HUDEP-2 (cell line): ENCODE results near the gene ARHGEF1.
"Not testable (repeated sequence)": the region's sequence is repeated elsewhere in the genome, so short reads cannot be mapped to it uniquely, and the experiment has no call there.

Source experiments
- DNase-seq, 76 experiments: peaks; one replicate each; lab custom pipeline; 2025; ENCODE audit not compliant: unreplicated experiment in 76 of 76; lab: John Stamatoyannopoulos, UW

Gene ARHGEF1

DNA sequence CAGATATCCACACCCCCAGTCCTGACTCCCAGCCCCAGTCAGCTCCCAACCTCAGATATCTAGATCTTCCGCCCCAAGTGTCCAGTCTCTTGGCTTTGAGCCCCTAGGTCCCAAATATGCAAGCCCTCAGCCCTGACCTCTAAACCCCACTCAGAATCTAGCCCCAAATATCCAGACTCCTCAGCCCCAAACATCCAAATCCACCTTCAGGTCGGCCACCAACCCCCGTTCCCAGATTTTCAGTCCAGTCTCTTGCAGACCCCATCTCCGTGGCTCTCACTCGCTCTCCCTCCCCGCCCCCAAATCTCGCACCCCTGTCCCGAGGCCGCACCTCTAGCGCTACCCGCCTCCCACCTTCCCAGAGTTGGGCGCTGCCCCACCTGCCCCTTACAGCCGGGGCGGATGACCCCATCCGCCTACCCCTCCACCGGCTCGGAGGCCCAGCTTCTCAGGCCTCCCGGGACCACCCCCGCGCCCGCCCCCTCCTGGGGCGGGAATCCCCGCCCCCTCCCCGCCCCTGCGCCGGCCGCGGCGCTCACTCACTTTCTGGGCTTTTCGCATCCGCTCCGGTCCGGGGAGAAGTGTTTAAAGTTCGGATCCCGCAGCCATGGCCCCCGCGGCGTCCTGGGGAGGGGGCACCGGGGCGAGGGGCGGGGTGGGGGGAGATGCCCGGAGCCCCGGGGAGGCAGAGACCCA is 44.7 kb downstream of the ARHGEF1 start:
- no peak for DNase-seq

DNA sequence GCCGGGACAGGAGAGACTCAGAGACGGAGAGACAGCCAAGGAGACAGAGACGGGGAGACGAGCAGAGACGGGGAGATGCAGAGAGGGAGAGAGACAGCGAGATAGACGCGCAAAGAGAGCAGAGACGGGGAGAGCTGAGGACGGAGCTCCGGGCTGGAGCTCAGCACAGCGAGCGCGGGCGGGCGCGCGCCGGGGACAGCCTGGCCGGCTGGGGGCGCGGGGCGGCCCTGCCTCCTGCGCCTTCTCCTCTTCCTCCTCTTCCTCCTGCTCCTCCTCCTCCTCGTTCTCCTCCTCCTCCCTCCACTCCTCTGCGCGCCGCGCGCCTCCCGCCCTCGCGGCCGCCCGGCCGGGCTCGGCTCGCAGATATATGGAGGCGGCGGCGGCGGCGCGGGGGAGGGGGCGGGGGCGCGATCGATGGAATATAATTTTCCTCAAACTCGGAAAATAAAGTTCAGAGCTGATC is 45.3 kb downstream of the ARHGEF1 start, which contains the start of gene ERFL:
TSS of gene ERFL (minus strand) at position 229 of the 463 bp plus-strand sequence. CDS start 15,530 bp downstream, outside the sequence.
- peak in 5 of 76 experiments; percentile 18 to 32 (median 24) for DNase-seq

DNA sequence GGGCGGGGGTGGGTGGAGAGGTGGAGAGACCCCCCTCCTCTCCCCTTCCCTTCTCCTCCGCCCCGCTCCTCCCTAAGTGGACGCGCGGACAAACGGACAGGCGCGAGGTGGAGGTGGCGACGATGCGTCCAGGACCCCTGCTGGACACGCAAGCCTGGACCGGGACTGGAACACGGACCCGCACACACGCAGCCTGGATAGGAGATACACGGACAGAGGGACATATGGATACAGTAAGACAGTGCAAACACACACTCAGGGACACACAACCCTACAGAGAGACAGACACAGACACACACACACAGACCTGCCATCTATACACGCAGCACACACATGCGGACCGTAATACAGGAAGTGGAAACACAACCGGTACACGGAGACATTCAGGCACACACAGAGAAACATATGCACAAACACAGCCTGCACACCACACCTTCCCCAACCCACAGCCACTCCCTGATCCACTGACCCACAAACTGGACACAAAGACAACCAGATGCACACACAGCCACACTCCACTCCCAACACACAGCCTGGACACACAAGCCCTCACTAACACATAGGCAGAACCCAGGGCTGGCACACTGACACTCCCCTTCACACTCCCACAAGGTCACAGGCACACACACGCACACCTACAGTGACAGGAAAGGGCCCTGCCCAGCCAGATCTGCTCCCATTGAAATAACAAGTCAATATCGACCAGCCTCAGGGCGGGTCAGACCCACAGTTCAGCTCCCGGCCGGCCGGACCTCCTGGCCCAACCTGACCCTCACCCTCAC is 46.0 kb downstream of the ARHGEF1 start:
- DNase-seq = peak in 1 of 76 experiments; percentile 52

DNA sequence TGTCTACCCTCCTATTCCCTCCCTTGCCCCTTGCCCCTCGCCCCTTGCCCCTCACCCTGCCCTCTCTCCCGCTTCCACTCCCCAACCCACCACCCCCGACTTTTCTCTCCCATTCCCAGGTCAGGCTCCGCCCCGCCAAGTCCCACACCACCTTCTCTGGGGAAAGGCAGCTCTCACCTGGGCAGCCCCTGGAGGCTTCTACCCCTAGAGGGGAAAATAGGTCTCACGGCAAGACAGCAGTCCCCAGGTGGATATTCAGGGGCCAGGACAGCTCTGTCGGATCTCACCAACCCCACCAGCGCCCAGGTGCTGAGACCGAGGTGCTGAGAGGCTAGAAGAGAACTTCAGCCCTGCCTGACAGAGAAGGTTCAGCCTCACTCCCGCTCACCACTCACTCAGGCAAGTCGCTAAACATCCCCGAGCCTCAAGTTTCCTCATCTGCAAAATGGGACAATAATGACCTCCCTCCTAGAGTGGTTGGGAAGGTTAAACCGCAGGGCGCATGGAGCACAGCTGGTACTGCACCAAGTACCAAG is 46.6 kb downstream of the ARHGEF1 start:
- DNase-seq = no peak

DNA sequence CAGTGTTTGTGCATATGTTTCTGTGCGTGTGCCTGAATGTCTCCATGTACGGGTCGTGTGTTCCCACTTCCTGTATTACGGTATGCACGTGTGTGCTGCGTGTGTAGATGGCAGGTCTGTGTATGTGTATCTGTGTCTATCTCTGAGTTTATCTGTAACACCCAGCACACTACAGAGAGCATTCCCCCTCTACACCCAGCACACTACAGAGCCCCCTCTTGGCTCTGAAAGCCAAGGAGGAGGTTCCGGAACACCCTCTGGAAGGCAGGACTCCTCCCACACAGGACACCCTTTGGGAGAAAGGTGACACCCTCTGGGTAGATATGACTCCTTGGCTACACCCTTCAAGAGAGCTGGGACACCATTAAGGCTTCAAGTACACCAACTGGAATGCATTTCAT is 47.3 kb downstream of the ARHGEF1 start:
- DNase-seq = peak in 1 of 76 experiments; percentile 15

DNA sequence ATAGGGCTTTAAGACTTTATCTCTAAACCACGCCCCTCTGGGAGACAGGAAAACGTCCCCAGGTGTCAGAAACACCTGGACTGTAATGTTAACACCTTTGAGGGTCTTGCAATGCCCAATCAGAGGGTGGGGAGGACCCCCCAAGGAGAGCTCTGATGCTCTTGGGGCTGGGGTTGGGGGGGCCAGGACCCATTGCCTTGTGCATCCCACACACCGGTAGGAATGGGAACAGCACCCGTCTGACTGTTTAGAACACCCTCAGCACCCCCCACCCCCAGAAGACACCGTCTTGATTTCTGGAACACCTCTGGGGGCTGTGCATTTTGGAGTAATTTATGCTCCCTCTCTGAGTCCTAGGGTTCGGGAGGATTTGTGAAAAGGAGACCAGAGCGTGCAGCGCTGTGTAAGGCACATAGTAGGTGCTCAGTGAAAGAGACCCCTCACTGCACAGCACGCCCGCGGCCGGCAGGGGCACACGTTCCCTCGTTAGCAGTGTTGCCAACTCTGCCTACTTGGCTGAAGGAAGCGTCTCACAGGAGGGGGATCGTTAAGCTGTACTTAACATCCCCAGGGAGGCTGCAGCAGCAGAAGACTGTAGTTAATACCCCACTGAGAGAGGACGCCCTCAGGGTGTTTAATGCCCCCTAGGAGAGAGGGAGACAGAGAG is 48.1 kb downstream of the ARHGEF1 start:
- peak in 8 of 76 experiments; percentile 14 to 34 (median 20) for DNase-seq

DNA sequence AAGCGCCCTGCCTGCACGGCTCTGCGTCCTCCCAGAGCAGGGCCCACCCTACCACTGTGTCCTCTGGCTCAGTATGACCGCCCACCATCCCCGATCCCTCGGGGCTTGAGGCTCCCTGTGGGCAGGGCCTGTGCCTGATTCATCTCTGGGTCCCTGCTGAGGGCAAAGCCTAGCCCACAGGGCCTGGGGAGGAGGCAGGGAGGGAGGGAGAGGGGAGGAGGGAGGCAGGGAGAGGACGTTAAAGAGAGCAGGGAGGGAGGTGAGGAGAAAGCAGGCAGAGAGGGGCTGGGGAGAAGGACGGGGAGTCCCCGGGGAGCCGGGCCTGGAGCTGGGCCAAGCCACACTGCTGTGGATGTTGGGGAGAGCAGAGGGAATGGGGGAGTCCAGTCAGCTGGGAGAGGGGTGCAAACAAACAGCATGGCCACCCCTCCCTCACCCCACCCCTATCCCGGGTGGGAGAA is 49.3 kb downstream of the ARHGEF1 start:
- no peak for DNase-seq

DNA sequence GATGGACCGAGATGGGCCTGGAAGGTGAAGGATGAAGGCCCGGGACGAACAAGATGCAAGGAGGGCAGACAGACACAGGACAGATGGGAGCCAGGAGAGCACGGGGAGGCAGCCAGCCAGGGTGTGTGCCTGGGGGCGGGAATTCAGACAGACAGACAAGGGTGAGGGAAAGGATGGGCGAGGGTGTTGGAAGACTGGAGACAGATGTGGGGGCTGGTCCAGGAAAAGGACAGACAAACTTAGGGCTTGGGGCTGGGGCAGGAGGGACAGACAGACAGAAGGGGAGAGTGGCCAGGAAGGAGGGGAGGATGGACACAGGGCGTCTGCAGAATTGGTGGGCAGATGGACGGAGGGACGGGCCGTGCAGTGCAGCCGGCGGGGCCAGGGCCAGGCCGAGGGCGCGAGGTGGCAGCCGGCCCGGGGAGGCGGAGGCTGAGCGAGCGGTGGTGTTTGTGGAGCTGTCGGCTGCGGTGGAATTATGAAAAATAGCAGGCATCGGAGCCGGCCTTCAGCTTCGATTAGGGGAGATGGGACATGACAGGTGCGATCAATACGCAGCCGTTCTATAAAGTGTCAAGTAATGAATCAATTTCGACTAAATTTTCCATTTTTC is 49.8 kb downstream of the ARHGEF1 start:
- no peak for DNase-seq

DNA sequence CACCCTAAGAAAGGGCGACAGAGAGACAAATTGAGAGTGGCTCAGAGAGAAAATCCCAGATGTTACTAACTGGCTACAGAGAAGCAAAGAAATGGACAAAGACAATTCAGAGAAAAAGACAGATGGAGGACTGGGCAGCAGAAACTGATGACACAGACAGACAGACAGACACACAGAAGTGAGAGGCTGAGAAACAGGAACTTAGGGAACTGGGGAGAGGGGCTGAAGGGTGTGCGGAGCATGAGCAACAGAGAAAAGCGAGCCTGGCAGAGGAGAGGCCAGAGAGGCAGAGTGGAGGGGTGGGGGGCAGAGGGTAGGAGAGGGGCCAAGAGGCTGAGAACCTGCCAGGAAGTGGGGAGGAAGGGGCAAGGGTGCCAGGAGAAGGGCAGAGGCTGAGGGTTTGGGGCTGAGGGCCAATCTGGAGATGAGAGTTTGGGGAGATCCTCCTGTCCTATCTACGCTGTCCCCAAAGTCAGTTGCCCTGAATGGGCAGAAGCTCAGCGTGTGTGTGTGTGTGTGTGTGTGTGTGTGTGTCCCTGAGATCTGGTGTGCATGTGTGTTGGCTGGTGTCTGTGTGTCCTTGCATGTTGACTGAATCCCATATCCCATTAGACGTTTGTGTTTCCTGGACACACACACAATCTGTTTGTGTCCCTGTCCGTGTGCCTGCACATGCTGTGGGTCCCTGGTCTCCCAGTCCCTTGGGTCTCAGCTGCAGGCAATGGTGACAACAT is 50.9 kb downstream of the ARHGEF1 start:
- no peak for DNase-seq

DNA sequence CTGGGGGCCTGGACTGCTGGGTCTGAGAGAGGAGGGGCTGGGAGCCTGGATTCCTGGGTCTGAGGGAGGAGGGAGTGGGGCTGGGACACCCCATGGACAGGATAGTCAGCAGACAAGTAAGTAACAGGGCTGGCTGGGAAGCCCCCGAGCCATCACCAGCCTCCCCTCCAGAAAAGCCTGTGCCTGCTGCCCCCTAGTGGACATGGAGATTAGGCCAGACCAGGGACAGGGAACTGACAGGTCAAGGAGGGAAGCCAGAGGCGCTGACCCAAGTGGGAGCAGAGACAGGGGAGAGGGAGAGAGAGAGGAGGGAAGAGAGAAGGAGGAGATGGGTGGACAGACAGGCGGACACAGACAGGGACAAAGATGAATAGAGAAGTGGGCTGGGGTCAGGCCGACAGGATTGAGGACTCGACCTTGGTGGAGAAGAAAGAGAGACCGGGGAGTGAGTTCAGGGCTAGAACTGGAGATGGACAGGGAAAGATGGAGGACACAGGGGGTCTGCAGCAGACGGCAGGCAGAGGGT is 51.9 kb downstream of the ARHGEF1 start:
- DNase-seq = peak in 47 of 76 experiments; percentile 12 to 74 (median 48)

DNA sequence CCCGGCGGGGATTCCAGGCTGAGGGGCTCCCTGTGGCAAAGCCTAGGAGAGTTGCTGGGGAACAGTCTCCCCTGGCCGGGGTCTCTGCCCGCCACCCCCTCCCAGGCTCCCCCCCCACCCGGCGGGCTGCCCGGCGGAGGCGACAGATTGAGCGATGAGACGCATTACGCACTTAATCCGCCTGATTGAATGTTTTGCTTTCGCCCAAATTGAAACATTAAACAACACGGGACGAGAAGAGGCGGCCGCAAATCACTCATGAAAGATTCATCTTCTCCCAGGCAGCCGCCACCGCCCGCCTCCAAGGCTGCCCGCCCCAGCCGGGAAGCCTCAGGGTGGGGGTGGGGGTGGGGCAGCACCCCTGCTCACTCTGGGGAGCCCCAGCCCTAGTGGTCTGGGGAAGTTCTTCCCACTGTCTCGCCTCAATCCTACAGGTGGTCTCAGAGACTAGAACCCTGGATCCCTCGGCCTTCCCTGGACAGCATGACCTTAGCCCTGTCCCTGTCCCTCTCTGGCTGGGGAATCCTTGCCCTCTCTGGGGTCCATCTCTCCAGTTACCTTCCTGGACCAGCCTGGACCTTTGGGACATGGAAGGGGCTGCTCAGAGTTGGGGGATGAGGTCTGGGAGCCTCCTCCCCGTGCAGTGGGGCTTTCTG is 52.9 kb downstream of the ARHGEF1 start:
- no peak for DNase-seq

DNA sequence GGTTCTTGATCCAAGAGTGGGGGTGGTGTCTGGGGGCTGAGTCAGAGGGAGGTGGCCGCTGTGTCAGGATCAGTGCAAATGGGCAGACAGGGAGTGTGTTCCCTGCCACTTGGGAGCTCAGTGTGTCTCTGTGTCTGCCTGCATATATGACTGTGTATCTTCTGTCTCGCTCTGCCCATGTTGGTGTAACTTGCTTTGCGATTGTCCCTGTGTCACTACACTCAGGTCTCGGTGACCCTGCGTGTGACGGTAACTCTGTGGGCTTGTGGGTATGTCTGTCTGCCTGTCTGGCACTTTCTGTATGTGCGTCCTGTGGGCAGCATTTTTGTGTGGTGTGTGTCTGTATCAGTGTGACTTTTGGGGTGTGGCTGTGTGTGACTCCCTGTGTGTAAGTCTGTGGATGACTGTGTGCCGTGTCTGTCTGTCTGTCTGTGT is 53.4 kb downstream of the ARHGEF1 start:
- DNase-seq = no peak

DNA sequence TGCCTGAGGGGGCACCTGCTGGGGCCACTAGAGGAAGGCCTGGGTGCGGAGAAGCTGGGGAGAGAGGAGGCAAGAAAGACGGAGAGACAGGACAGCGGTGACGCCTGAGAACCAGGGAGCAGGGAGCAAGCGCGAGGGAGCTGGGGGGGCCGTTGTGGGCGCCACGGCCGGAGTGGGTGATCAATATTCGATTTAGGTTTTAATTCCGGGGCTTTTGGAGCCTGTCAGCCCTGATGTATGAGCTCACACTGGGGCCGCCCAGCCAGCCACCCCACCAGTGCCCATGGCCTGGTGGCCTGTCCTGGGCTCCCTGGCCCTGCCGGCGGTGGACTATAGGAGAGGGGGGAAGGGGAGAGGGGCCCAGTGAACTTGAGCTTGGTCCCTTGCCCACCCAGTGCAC is 54.0 kb downstream of the ARHGEF1 start:
- DNase-seq = no peak

DNA sequence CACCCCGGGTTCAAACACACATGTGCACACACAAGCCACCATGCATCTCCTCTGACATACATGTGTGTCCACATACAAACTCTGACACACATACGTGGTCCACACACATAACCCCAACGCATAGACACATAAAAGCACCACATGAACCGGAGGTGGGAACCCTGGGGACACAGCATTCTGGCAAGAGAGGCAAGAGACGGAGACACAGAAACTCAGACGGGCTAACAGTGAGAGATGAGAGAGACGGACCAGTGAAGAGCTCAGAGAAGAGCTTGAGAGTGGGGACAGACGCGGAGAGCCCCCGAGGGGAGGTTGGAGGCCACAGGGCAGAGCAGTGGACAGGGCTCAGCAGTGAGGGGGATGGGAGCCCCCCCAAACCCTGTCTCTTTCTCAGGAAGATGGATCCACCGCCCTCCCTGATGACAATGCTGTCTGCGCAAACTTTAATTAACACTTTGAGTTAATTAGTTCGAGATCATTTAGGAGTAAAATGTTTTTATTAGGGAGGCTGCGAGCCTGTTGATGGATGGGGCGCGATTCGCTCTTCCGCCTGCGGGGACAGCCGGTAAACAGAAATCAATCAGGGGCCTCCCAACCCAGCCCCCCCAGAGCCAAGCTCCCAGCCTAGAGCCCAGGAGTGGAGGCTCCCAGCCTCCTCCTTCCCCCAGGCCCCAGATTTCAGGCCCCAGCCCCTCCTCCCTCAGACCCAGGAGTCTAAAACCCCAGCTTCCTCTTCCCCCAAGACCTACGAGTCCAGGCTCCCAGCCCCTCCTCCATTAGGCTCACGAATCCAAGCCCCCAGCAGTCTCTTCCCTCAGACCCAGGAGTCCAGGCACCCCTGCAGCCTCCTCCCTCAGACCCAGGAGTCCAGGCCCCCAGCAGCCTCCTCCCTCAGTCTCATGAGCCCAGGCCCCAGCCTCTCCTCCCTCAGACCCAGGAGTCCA is 54.8 kb downstream of the ARHGEF1 start:
- DNase-seq = no peak

DNA sequence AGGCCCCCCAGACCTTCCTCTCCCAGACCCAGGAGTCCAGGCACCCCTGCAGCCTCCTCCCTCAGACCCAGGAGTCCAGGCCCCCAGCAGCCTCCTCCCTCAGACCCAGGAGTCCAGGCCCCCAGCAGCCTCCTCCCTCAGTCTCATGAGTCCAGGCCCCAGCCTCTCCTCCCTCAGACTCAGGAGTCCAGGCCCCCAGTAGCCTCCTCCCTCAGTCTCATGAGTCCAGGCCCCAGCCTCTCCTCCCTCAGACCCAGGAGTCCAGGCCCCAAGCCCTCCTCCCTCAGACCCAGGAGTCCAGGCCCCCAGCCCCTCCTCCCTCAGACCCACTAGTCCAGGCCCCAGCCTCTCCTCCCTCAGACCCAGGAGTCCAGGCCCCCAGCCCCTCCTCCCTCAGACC is 56.2 kb downstream of the ARHGEF1 start:
- not testable (repeated sequence) for DNase-seq

DNA sequence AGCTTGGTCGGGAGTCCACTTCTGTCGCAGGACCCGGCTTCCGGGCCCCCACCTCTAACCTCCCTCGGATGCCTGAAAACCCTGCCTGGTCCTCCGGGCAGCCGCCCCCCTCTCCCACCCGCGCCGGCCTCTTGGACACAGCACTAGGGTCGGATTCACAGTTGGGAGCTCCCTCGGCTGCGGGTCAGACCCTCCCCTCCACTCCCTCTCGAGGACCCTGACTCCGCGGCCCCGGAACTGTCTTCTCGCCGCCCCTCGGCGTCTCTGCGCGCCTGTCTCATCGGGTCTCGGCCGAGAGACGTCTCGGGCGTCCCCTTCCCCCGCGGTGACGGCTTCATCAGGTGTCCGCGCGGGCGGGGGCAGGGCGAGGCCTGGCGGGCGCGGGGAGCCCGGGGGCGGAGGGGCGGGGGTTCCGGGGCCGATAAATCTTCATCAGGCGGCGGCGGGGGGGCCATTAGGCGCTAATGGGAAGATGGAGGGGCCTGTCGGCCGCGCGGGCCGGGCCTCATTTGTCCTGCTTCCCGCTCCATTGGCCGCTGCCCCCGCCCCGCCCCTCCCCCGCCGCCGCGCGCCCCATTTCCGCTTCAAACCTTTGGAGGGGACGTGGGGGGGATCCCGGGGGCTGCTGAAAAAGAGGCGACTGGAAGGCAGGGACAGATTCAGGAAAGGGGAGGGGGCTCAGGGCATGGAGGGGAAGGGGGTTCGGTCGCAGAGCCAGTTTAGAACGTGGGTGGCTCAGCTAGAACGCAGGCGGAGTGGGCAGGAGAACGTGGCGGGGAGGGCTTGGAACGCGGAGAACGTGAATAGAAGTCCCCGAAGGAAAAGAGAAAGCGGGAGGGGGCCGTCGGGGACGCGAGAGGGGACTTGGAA is 57.1 kb downstream of the ARHGEF1 start:
- no peak for DNase-seq
